Embryonic facial prominence (tissue), 1 donor: ENCODE data around the gene SLC35E4.
"Not testable (repeated sequence)": the region's sequence is repeated elsewhere in the genome, so short reads cannot be mapped to it uniquely, and the experiment has no call there.

Experiments
- DNase-seq: peaks from one replicate; pipeline ENCODE4 v3.0.0-alpha.2; 2016; ENCODE audit errors: extremely low spot score

The SLC35E4 gene

DNA sequence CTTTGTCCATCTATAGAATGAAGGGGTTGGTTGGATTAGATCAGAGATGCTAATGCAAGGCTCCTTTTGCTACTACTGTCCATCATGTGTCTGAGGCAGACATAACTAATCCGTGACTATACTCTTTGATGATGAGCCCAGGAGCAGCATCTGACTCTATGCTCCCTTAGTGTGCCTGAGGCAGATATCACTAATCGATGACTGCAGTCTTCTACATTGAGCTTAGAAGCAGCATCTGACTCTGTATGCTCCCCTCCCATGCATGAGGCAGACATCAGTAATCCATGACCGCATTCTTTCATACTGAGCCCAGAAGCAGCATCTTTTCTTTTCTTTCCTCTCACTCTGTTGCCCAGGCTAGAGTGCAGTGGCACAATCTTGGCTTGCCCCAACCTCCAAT, 24.4 kb upstream of the SLC35E4 start:
- no peak for DNase-seq

DNA sequence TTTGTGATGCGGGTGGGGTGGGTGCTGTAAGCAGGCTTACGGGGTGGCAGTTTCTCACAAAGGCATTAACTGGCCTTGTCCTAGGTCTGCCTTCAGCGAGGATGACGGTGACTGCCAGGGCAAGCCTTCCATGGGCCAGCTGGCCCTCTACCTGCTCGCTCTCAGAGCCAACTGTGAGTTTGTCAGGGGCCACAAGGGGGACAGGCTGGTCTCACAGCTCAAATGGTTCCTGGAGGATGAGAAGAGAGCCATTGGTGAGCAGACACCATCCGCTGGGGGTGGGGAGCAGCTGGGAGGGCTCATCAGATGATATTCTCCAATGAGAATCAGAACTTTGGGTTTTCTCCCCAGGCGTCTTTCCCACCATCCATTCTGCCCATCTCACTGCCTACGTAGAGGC, 22.8 kb upstream of the SLC35E4 start:
- DNase-seq, result no peak

DNA sequence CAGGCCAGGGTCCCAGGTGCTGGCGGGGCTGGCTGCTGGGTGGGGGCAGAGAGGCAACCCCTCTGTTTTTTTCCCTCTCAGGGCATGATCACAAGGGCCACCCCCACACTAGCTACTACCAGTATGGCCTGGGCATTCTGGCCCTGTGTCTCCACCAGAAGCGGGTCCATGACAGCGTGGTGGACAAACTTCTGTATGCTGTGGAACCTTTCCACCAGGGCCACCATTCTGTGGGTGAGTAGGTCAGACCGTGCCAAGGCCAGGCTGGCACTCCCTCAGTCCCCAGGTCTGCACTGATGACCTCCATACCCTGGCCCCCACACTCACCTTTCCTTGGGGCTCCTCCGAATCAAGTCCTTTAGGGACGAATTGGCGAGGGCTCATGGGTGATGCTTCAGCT, 21.3 kb upstream of the SLC35E4 start:
- no peak for DNase-seq

DNA sequence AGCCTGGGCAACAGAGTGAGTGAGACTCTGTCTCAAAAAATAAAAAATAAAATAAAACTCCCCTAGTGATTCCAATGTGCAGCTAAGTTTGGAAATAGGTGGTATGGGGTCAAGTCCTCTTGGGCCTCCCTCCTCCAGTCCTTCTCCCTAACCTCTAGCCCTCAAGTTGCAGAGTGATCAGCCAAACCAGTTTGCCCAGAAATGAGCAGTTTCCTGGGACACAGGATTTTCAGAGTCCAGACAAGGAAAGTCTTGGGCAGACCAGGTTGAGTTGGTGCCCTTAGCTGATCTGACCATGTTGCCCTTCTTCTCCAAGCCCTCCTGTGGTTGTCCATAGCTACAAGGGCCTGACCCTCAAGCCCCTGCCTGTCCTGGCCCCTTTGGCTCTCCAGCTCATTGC, 20.7 kb upstream of the SLC35E4 start:
- DNase-seq, result no peak

DNA sequence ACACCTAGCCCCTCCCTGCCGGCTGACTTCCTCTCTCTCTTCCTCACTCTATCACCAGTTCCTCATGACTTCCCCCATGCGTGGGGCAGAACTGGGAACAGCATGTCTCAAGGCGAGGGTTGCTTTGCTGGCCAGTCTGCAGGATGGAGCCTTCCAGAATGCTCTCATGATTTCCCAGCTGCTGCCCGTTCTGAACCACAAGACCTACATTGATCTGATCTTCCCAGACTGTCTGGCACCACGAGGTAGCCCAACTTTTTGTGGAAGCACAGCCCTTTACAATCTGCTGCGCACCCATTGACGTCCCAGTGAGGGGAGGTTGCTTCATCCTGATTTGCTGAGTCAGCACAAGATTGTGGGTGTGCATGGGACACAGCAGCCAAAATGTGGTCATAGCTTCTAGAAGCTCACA, 20.0 kb upstream of the SLC35E4 start:
- no peak for DNase-seq

DNA sequence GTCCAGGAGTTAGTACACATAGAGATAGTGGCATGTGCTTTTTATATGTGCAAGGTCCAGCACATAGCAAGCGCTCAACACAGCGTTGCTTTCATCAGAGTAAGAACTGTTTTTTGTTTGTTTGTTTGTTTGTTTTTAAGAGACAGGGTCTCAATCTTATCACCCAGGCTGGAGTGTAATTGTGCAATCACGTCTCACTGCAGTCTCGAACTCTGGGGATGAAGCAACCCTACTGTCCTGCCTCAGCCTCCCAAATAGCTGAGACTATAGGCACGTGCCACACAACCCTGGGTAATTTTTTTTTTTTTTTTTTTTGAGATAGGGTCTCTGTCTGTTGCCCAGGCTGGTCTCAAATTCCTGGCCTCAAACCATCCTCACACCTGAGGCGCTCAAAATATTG, 17.8 kb upstream of the SLC35E4 start:
- DNase-seq, result no peak

DNA sequence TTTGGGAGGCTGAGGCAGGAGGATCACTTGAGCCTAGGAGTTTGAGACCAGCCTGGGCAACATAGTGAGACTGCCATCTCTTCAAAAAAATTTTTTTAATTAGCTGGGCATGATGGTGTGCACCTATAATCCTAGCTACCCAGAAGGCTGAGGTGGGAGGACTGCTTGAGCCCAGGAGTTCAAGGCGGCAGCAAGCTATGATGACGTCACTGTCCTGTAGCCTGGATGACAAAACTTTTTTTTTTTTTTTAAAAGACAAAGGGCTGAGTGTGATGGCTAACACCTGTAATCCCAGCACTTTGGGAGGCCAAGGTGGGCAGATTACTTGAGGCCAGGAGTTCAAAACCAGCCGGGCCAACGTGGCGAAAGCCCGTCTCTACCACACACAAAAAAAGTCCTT, 15.7 kb upstream of the SLC35E4 start:
- DNase-seq, result not testable (repeated sequence)

DNA sequence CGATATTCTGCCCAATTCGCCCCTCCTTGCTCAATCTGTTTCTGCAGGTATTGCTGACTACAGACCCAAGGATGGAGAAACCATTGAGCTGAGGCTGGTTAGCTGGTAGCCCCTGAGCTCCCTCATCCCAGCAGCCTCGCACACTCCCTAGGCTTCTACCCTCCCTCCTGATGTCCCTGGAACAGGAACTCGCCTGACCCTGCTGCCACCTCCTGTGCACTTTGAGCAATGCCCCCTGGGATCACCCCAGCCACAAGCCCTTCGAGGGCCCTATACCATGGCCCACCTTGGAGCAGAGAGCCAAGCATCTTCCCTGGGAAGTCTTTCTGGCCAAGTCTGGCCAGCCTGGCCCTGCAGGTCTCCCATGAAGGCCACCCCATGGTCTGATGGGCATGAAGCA, 9.2 kb upstream of the SLC35E4 start:
- no peak for DNase-seq

DNA sequence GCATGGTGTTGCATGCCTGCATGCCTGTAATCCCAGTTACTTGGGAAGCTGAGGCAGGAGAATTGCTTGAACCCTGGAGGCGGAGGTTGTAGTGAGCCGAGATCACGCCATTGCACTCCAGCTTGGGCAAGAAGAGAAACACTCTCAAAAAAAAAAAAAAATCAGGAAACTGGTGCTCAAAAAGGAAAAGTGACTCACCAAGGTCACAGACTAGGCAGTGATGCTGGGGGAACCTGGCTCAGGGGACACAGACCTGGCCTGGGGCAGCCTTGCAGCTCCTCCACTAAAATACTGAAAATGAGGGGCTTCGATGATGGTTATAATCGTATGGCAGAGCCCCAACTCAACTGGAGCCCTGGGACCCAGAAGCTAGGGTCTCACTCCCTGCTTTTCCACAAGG, 8.1 kb upstream of the SLC35E4 start:
- no peak for DNase-seq

DNA sequence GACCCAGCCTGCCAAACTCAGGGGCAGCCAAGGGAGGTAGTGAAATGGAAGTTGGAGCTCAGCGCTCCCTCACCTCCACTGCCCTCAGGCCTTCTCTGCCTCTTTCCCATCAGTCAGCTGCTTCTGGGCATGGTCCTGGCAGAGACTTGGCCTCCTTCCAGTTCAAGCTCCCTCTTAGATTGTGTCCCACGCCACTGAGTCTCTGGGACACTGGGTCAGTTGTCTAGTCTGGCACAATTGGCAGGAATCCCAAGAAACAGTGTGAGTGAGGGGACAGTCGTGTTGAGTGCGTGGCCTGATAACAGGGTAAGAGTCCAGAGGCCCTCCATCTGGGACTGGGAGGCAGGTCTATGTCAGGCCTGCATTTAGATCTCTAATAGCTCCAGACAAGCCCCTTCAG, 7.1 kb upstream of the SLC35E4 start:
- DNase-seq, result no peak

DNA sequence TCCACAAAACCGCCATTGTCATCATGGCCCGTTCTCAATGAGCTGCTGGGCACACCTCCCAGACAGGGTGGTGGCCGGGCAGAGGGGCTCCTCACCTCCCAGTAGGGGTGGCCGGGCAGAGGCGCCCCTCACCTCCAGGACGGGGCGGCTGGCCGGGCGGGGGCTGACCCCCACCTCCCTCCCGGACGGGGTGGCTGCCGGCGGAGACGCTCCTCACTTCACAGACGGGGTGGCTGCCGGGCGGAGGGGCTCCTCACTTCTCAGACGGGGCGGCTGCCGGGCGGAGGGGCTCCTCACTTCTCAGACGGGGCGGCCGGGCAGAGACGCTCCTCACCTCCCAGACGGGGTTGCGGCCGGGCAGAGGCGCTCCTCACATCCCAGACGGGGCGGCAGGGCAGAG, 4.1 kb upstream of the SLC35E4 start:
- DNase-seq, result not testable (repeated sequence)

DNA sequence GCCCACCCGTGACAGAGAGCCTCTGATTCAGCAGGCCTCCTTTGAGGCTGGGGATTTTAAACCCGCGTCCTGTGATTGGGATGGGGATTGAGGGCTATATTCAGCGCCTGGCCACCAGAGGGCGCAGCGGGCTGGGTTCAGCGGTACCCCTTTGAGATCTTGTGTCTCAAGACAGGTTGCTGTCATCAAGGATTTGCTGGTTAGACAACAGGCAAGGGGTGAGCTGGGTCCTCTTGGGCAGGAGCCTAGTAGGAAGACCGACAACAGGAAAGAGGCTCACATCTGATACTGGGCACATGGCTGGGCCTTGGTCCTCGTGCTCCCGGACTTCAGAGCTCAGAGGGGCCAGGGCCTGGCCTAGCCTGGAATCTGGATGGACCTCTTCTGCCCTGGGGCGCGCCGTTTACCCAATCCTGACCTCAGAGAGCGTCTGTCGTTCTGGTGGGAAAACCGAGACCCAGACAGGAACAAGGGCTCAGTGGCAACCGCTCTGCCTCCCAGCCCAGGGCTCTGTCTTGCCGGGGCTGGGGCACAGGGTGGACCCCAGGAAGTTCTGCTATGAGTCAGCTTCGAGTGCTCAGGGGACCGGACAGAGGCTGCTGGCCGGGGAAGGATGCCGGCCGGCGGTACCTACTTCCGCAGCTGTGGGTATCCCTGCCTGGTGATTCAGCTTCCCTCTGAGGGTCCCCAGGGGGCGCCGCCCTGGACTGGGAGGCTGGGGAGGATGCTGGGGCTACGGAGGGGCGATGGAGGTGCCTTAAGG, 929 bp upstream of the SLC35E4 start:
- peak; percentile 37 for DNase-seq

DNA sequence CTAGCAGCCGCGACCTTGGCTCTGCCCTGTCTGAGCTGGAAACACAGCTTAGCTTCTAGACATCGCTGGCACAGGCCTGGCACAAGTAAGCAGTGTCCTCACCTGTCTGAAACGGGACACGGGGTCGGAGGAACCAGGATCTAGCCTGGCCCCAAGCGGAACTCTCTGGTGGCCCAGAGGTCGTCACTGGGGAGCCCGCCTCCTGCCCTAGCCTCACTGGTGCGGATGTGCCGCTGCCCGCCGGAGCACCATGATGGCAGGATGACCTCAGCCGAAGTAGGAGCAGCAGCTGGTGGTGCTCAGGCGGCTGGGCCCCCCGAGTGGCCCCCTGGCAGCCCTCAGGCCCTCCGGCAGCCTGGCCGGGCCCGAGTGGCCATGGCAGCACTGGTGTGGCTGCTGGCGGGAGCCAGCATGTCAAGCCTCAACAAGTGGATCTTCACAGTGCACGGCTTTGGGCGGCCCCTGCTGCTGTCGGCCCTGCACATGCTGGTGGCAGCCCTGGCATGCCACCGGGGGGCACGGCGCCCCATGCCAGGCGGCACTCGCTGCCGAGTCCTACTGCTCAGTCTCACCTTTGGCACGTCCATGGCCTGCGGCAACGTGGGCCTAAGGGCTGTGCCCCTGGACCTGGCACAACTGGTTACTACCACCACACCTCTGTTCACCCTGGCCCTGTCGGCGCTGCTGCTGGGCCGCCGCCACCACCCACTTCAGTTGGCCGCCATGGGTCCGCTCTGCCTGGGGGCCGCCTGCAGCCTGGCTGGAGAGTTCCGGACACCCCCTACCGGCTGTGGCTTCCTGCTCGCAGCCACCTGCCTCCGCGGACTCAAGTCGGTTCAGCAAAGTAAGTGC, 871 bp downstream of the SLC35E4 start:
- DNase-seq, result no peak

DNA sequence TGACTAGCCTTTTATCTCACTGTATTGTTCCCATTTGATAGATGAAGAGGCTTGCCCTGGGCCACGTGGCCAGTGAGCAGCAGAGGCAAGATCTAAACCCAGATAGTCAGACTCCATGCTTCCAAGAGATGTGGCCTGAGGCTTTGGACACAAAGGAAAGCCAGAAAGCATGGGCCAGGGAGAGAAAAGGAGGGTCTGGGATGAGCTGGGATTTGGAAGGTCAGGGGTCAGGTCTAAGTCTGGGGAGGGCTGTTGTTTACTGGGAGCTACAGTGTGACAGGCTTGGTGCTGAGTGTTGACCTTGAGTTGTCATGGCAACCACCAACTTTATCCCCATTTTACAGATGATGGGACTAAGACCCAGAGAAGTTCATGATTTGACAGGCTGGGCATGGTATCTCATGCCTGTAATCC, 2.1 kb downstream of the SLC35E4 start:
- no peak for DNase-seq

DNA sequence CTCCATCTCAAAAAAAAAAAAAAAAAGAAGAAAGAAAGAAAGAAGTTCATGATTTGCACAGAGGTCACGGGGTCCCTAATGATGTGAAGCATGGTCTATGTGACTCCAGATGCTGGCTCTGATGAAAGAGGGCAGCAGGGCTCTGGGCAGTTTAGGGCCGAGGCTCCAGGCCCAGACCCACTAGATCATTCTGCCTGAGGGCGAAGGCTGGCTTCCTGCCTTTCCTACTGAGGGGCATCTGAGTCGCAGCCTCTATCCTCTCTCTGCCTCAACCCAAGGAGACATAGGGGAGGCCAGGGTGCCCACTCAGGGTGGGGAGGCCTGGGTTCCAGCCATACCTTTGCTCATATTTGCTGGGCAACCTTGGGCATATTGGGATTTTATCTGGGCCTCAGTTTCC, 4.8 kb downstream of the SLC35E4 start:
- no peak for DNase-seq

DNA sequence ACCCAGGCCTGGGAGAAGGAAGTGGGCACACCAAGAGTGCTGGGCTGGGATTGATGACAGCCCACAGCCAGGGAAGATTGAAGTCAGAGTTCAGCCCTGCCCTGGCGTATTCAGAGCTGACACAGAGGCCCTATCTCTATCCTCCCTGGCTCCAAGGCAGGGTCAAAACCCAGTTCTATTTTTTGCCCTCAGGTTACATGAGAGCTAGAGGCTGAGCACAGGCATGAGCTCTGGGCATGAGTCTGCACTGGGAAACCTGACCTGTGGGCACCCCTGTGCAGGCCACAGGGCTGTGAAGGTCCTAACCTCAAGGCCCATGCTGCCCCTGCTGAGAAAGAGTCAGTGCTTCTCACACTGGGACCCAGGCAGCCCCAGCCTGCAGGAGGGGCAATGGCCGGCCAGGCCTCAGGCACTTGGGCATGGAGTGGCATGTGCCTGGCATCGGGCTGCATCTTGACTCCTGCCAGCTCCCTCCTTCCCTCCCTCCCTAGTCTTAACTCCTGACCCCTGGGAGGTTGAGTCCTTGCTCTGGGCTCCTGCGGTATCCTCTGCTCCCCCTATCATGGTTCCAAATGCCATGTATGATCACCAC, 5.4 kb downstream of the SLC35E4 start:
- no peak for DNase-seq

DNA sequence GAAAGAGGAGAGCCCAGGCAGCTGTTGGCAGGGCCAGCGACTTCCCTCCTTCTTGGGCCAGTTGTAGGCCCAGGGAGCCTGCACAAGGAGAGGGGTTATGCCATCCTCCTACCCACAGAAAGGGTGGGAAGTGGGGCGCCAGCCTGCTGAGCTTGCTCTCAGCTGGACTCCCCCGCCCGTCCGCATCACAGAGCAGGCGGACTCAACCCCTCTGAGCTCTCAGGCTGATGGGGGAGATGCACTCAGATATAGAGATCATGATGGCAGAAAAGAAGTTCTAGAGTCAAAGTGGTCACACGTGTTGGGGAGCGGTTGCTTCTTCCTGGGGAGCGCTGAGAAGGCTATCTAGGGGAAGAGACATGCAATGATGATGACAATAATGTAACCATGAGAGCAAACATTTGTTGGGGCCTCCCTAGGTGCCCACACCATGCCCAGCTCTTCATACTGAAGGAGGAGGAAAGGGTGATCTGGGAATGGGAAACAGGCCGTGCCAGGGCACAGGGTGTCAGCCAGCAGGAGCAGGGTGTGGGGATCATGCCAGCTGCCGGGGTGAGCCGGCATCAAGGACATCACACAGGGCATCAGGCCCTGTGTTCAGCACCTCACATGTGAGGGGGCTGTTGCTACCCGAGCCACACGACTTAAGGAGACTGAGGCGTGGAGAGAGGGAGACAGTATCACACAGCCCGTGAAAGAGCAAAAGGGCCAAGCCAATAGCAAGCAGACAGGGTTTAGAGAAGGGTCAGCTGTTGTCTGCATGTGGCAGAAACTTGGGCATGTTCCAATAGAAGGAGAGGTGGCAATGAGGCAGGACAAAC, 7.7 kb downstream of the SLC35E4 start:
- no peak for DNase-seq

DNA sequence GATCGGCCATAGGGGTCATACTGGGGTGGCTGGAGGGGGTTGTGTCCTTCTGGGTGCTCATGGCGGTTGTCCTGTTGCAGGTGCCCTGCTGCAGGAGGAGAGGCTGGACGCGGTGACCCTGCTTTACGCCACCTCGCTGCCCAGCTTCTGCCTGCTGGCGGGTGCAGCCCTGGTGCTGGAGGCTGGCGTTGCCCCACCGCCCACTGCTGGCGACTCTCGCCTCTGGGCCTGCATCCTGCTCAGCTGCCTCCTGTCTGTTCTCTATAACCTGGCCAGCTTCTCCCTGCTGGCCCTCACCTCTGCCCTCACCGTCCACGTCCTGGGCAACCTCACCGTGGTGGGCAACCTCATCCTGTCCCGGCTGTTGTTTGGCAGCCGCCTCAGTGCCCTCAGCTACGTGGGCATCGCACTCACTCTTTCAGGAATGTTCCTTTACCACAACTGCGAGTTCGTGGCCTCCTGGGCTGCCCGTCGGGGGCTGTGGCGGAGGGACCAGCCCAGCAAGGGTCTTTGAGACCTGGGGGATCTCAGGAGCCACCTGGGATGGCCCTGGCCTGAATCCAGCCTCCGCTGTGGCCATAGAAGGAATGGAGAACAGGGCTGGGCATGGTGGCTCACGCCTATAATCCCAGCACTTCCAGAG, 11.1 kb downstream of the SLC35E4 start:
- DNase-seq, result no peak

DNA sequence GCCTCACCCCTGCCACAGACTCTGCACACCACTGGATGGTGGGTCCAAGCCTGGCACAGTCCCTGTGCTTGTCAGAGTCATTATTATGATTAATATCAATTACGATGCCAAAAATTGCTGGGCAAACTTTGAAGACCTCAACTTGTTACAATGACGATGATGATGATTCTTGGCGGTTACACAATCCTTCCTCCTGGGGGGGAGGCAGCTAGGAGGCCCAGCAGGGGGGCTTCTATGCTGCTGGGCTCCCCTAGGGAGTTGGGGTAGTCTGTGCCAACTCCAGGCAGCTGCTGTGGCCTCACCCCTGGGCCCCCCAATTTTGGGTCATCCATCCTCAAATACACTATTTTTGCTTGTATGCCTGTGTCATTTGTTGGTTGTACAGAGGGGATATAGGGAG, 12.0 kb downstream of the SLC35E4 start:
- DNase-seq, result no peak

DNA sequence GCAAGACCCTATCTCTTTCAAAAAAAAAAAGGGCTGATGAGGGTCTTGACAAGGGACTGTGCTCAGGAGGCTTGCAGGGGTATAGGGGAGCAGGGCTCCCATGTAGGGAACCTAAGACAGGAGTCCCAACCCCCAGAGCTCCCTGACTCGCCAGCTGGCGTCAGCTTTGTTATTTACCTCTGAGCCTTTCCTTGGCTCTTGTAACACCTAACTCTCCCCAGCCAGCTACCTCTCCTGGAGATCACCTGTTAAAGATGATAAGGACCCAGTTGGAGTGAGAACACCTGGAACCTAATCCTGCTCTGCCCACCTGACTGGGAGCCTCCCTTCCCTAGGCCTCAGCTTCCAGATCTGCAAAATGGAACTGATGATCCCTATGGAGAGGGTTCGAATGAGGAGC, 13.2 kb downstream of the SLC35E4 start:
- DNase-seq, result no peak

DNA sequence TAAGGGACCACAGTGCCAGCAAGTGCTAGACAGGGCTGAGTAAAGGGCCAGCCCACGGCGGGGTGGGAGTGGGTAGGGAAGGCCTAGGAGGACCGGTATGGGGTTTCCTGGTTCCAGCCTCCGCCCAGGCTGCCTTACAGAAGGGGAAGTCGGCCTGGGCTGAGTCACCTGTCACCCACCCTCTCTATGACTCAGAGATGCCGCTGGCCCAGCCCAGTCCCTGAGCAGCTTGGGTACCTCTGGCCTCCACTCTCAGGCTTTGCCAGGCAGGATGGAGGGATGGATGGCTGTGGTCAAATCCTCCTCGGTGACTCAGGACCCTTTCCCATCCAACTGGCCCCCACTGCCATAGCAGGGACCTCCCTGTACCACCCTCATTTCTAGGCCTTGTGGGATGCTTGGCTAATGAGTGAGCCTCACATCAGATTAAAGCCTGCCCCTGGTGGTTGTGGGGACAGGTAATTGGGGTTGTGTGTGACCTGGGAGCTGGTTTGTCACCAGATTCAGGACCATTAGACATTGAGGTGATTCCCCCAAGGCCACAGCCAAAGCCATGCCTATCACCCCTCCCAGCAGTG, 13.9 kb downstream of the SLC35E4 start:
- DNase-seq, result no peak
